Central memory CD8-positive, alpha-beta T cell (primary cell): ENCODE data around the gene IP6K3.

ENCODE experiments used
- ATAC-seq: fragments of 150-1000 bp; cut with Tn5 transposase; replicated peaks from 2 replicates; pipeline ENCODE4 v1.10.0; 2022; ENCODE audit warnings: mild to moderate bottlenecking, moderate FRiP score, moderate number of reproducible peaks; ENCODE audit not compliant: poor library complexity, severe bottlenecking; ENCODE audit errors: extremely low read depth
- DNase-seq, 2 donors: peaks; one replicate each; pipeline ENCODE4 v3.0.0; 2021; ENCODE audit warnings: low spot score in 2 of 2
- H3K27ac Mint-ChIP-seq: one replicate; pipeline ENCODE4 v1.8.0; 2022; ENCODE audit warnings: low read depth, mild to moderate bottlenecking, moderate library complexity, mixed read lengths
- H3K27me3 Mint-ChIP-seq: one replicate; pipeline ENCODE4 v1.8.0; 2022; ENCODE audit warnings: mixed read lengths
- H3K36me3 Mint-ChIP-seq: one replicate; pipeline ENCODE4 v1.8.0; 2022; ENCODE audit warnings: mild to moderate bottlenecking, moderate library complexity, mixed read lengths; ENCODE audit not compliant: insufficient read depth
- H3K4me1 Mint-ChIP-seq: one replicate; pipeline ENCODE4 v1.8.0; 2022; ENCODE audit warnings: mixed read lengths
- H3K4me3 Mint-ChIP-seq: one replicate; pipeline ENCODE4 v1.8.0; 2022; ENCODE audit warnings: mild to moderate bottlenecking, moderate library complexity, mixed read lengths
- H3K9me3 Mint-ChIP-seq: one replicate; pipeline ENCODE4 v1.8.0; 2022; ENCODE audit warnings: mixed read lengths

The IP6K3 gene

DNA sequence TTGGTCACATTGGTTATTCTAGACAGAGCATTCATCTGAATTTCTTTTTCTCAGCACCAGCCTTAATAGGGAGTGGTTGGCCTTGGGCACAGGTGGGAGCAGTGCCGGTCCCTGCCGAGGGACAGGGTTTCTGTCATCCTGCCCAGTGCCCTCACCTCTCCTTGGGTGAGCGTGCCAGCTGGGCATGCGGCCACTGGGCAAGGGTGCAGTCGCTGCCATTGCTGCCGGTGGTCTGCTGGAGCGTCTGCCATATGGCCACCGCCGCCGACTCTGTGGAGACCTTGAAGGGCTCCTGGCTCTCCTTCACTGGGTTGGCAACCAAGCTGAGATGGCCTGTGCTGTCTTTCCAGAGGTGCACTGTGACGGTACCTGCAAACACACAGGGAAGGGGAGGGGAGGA, 18.8 kb downstream of the IP6K3 start:
- H3K9me3 Mint-ChIP-seq, result no peaks in the 10 kb centered on the region
- no peak for ATAC-seq
- no peak overlapping the region for H3K27ac Mint-ChIP-seq
- H3K27me3 Mint-ChIP-seq, result peaks cover 61% of the 10 kb centered on the region
- peaks cover 2% of the 10 kb centered on the region for H3K36me3 Mint-ChIP-seq
- no peak for DNase-seq
- no peak overlapping the region for H3K4me3 Mint-ChIP-seq
- H3K4me1 Mint-ChIP-seq, result peaks cover 4% of the 10 kb centered on the region

DNA sequence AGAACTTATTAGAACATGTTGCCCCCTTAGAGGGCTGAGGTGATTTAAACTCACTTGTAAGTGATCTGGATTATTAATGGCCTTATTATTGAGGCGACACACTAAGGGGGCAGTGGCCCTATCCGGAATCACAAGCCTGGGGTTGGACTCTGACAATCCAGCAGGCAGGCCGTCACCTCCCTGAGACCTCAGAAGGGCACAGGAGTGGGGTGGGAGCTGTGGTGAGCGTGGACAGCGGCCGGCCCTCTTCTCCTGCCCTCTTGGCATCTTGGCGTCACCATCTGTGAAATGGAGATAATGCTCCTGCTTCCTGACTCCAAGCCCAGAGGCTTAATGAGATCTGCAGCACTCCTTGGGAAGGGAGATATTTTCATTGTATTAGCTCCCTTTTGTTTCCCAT, 19.6 kb downstream of the IP6K3 start:
- ATAC-seq (no peak), DNase-seq (no peak)
- Mint-ChIP-seq H3K4me3 (no peak overlapping the region), H3K27me3 (peaks cover 63% of the 10 kb centered on the region), H3K4me1 (peaks cover 4% of the 10 kb centered on the region), H3K9me3 (no peaks in the 10 kb centered on the region), H3K27ac (no peak overlapping the region), H3K36me3 (peaks cover 2% of the 10 kb centered on the region)

GRCh38 chr6:33726696-33727095, 20.0 kb downstream of the IP6K3 start:
- ATAC-seq, result no peak
- Mint-ChIP-seq H3K36me3 (peaks cover 2% of the 10 kb centered on the region), H3K27ac (no peak overlapping the region), H3K4me3 (no peak overlapping the region), H3K4me1 (peaks cover 4% of the 10 kb centered on the region), H3K9me3 (no peaks in the 10 kb centered on the region), H3K27me3 (peaks cover 65% of the 10 kb centered on the region)
- no peak for DNase-seq

DNA sequence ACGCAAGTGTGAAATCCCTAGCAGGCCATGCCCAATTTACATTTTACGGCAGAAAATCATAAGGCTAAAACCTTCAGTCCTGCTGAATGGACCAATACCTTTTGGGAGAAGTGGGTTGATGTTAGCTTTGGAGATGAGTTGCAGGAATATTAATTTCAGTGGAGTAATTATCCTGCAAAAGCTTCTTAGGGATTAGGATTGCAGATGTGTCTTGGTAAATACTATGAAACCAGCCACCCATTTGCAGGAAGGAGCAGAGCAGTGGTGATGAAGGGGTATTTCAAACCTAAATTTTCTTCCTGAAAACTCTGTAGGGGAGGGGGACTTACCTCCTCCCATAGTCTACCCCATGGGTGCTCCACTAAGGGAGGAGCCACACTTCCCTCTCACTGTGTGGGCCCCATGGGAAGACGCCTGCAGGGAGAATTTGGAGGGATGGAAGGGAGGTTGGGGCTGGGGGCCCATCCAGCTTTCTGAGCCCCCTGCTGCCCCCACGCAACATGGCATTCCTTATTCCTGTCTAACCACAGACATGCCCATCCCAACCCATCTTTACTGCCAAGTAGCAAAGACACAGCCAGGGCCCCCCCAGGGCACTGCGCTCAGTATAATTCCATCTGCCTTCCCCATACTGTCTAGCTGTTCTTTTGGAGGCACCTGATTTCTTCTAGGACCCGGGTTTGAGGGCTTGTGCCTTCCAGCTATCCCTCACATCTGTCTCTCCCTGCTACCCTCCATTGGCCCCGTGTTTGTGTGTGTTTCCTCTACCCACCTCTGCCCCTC, 20.6 kb downstream of the IP6K3 start:
- ATAC-seq (no peak), DNase-seq (no peak)
- Mint-ChIP-seq H3K9me3 (no peaks in the 10 kb centered on the region), H3K4me3 (no peak overlapping the region), H3K36me3 (peaks cover 2% of the 10 kb centered on the region), H3K27me3 (peaks cover 64% of the 10 kb centered on the region), H3K27ac (no peak overlapping the region), H3K4me1 (peaks cover 4% of the 10 kb centered on the region)

DNA sequence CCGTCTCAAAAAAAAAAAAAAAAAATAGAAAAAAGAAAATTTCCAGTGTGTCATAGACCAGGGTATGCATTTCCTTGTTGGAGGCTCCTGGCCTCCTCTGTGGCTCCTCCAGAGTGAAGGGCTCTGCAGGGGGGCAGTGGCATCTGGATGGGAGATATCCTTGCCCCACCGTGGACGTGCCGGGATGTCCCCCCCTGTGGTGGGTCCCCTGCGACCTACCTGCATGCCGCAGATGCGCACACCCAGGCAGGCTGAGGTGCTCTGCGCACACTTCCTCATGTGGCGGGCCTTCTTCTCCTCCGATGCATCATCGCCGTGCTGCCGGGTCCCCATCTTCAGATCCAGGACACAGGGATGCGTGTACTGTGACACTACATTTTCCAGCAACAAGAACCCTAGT, 21.5 kb downstream of the IP6K3 start:
- Mint-ChIP-seq H3K9me3 (no peaks in the 10 kb centered on the region), H3K27me3 (peaks cover 62% of the 10 kb centered on the region), H3K4me1 (peaks cover 4% of the 10 kb centered on the region), H3K36me3 (peaks cover 2% of the 10 kb centered on the region), H3K4me3 (no peak overlapping the region), H3K27ac (no peak overlapping the region)
- ATAC-seq, result no peak
- no peak for DNase-seq

DNA sequence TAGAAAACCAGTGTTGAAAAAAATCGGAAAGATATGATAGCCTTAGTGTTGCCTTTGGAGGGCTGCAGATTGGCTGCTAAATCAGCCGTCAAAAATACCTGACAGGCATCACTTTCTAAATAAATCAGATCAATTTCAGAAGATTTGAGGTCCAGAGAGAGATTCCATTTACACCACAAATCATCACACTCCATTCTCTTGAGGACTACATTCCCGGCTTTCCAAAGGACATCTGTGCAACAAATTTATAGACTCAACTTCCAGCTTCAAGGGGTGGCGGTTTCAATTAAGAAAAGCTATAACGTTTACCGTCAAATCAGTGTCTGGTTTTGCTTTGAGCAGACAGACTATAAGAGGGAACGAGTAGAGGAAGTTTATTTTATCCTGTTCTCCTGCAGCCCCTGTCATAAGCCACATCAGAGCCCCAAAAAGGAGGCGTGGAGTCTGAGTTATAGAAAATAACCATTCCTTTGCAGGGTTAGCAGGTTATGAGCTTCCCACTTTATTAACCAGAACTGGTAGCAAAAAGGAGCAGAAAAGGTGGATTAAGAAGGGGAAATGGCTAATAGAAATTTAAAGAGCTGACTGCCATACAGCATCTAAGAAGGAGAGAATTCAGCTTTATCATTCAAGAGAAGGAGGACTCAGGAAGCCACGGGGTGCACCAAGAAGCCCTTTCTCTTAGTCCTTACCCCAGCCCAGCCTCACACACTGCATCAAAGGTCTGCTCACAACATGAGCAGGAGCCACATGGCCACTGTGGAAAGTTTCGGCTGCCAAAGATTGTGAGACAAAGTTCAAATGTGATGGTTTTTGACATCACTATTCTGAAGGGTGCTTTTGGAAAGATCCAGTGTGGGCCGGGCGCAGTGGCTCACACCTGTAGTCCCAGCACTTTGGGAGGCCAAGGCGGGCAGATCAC, 22.3 kb downstream of the IP6K3 start:
- Mint-ChIP-seq H3K9me3 (no peaks in the 10 kb centered on the region), H3K4me1 (peaks cover 4% of the 10 kb centered on the region), H3K4me3 (no peak overlapping the region), H3K27ac (no peak overlapping the region), H3K36me3 (peaks cover 2% of the 10 kb centered on the region), H3K27me3 (peaks cover 67% of the 10 kb centered on the region)
- ATAC-seq, result no peak
- DNase-seq, result no peak

- DNase-seq (no peak), ATAC-seq (no peak)
- Mint-ChIP-seq H3K4me1 (peaks cover 4% of the 10 kb centered on the region), H3K27ac (no peak overlapping the region), H3K9me3 (no peaks in the 10 kb centered on the region), H3K27me3 (peaks cover 72% of the 10 kb centered on the region), H3K36me3 (peaks cover 2% of the 10 kb centered on the region), H3K4me3 (no peak overlapping the region)
Observed at GRCh38 chr6:33723371-33724085, 23.2 kb downstream of the IP6K3 start.

DNA sequence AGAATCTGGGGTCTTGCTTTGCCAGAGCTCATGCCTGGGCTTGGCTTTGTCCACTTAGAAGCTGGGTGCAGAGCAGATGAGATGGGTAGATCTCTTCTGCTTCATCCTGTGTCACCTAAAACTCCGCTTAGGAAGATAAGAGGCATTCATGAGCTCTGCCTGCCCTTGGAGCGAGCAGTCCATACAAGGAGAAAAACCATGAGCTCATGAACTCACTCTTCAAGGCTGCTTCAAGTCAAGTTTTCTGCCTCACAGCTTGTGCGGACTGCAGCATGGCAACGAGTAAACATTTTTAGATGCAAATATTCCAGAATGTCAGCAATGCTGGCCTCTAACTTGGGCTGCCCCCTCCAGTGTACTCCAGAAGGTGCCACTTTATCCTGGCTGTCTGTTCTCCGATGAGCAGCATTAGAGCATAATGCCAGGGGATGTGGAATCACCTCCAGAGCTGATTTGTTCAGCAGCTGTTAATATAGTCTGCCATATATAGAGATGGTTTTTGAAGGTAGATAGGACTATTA, 24.5 kb downstream of the IP6K3 start:
- Mint-ChIP-seq H3K27ac (no peak overlapping the region), H3K4me3 (no peak overlapping the region), H3K4me1 (peaks cover 4% of the 10 kb centered on the region), H3K9me3 (no peaks in the 10 kb centered on the region), H3K36me3 (peaks cover 2% of the 10 kb centered on the region), H3K27me3 (peaks cover 70% of the 10 kb centered on the region)
- no peak for ATAC-seq
- no peak for DNase-seq

GRCh38 chr6:33721508-33721907, 25.2 kb downstream of the IP6K3 start:
- ATAC-seq (no peak), DNase-seq (no peak)
- peaks cover 4% of the 10 kb centered on the region for H3K4me1 Mint-ChIP-seq
- no peak overlapping the region for H3K4me3 Mint-ChIP-seq
- H3K27ac Mint-ChIP-seq, result no peak overlapping the region
- peaks cover 2% of the 10 kb centered on the region for H3K36me3 Mint-ChIP-seq
- peaks cover 64% of the 10 kb centered on the region for H3K27me3 Mint-ChIP-seq
- no peaks in the 10 kb centered on the region for H3K9me3 Mint-ChIP-seq

DNA sequence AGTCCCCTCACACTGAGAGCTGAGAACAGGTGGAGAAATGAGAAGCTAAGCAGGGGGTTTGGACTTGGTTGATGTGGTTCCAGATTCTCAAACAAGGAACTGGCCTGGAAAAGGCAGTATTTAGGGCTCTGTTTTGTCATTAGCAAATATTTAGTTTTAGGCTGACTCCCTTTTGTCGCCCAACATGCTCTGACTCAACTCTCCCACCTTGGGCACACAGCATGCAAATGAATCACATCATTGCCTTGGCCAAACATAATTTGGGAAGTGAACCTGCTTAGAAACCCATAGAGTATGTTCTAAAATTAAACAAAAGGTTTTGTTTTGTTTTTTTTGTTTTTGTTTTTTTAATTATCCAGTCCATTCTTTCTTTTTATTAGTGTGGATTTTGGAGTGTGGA, 25.7 kb downstream of the IP6K3 start:
- Mint-ChIP-seq H3K27ac (no peak overlapping the region), H3K27me3 (peaks cover 59% of the 10 kb centered on the region), H3K4me3 (no peak overlapping the region), H3K9me3 (no peaks in the 10 kb centered on the region), H3K36me3 (peaks cover 2% of the 10 kb centered on the region), H3K4me1 (peaks cover 4% of the 10 kb centered on the region)
- no peak for ATAC-seq
- DNase-seq, result no peak

GRCh38 chr6:33719326-33719987, 27.2 kb downstream of the IP6K3 start:
- DNase-seq, result no peak
- Mint-ChIP-seq H3K4me3 (no peak overlapping the region), H3K27ac (no peak overlapping the region), H3K36me3 (no peaks in the 10 kb centered on the region), H3K9me3 (no peaks in the 10 kb centered on the region), H3K4me1 (peaks cover 3% of the 10 kb centered on the region), H3K27me3 (peaks cover 54% of the 10 kb centered on the region)
- no peak for ATAC-seq

DNA sequence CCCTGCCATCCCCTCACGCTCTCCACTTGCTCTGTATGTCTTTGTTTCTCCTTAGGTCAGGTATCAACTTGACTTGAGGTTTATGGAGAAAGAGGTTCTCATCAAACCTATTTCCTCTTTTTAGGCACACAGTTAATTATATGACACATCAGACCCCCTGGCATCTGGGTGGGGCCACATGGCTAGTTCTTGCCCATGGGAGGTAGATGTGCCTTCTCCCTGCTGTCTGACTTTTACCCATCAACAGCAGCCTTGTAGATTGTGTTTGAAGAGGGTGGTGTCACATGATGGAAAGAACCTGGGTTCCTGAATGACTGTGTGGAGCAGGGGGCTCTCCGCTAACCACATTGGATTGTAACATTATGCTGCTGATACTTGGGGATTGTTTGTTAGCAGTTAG, 28.0 kb downstream of the IP6K3 start:
- H3K36me3 Mint-ChIP-seq, result no peaks in the 10 kb centered on the region
- ATAC-seq (no peak), DNase-seq (no peak)
- no peaks in the 10 kb centered on the region for H3K4me1 Mint-ChIP-seq
- H3K4me3 Mint-ChIP-seq, result no peak overlapping the region
- no peaks in the 10 kb centered on the region for H3K9me3 Mint-ChIP-seq
- peaks cover 46% of the 10 kb centered on the region for H3K27me3 Mint-ChIP-seq
- H3K27ac Mint-ChIP-seq, result no peak overlapping the region
